ENCODE measurements around the gene AGTRAP.

AGTRAP gene

GRCh38 chr1:11706292-11706691, 29.6 kb upstream of the AGTRAP start:
- no peak for DNase-seq (ENCODE audit: low read depth)

- DNase-seq (ENCODE audit: low read depth), result no peak
These were observed 28.2 kb upstream of the AGTRAP start for GRCh38 chr1:11707621-11708276.

- DNase-seq (ENCODE audit: low read depth), result no peak
These were observed 27.2 kb upstream of the AGTRAP start for GRCh38 chr1:11708554-11709350.

- no peak for DNase-seq (ENCODE audit: low read depth)
These were observed 24.4 kb upstream of the AGTRAP start for GRCh38 chr1:11711490-11711889.

GRCh38 chr1:11712285-11712684, 23.7 kb upstream of the AGTRAP start:
- DNase-seq (ENCODE audit: low read depth), result no peak

- DNase-seq (ENCODE audit: low read depth), result no peak
These were observed 22.8 kb upstream of the AGTRAP start for GRCh38 chr1:11713095-11713494.

GRCh38 chr1:11714831-11715575, 20.9 kb upstream of the AGTRAP start:
- DNase-seq (ENCODE audit: low read depth), result no peak

GRCh38 chr1:11719313-11720032, 16.5 kb upstream of the AGTRAP start:
- peak; percentile 60 for DNase-seq (ENCODE audit: low read depth)

- no peak for DNase-seq (ENCODE audit: low read depth)
These were observed 15.9 kb upstream of the AGTRAP start for GRCh38 chr1:11720033-11720376.

GRCh38 chr1:11720525-11720924, 15.4 kb upstream of the AGTRAP start:
- no peak for DNase-seq (ENCODE audit: low read depth)

- DNase-seq (ENCODE audit: low read depth), result no peak
These were observed 14.6 kb upstream of the AGTRAP start for GRCh38 chr1:11721311-11721710.

GRCh38 chr1:11722538-11722937, 13.4 kb upstream of the AGTRAP start:
- no peak for DNase-seq (ENCODE audit: low read depth)

- DNase-seq (ENCODE audit: low read depth), result no peak
These were observed 10.3 kb upstream of the AGTRAP start for GRCh38 chr1:11725616-11726015.

GRCh38 chr1:11727119-11727518, 8.8 kb upstream of the AGTRAP start:
- no peak for DNase-seq (ENCODE audit: low read depth)

- DNase-seq (ENCODE audit: low read depth), result no peak
These were observed 7.7 kb upstream of the AGTRAP start for GRCh38 chr1:11728126-11728806.

- DNase-seq (ENCODE audit: low read depth), result no peak
These were observed 6.8 kb upstream of the AGTRAP start for GRCh38 chr1:11729155-11729497.

GRCh38 chr1:11729498-11730428, 6.2 kb upstream of the AGTRAP start:
- DNase-seq (ENCODE audit: low read depth), result no peak

GRCh38 chr1:11730429-11730891, 5.5 kb upstream of the AGTRAP start:
- peak; percentile 18 for DNase-seq (ENCODE audit: low read depth)

GRCh38 chr1:11731691-11732283, 4.1 kb upstream of the AGTRAP start:
- DNase-seq (ENCODE audit: low read depth), result no peak

GRCh38 chr1:11733306-11733705, 2.6 kb upstream of the AGTRAP start:
- DNase-seq (ENCODE audit: low read depth), result no peak

Data from T-helper 22 cell (primary cell).